Measurements from ENCODE around the gene PTPN3.
A peak's percentile ranks its signal among the peaks of the same experiment; 100 is the strongest.

Gene PTPN3

DNA sequence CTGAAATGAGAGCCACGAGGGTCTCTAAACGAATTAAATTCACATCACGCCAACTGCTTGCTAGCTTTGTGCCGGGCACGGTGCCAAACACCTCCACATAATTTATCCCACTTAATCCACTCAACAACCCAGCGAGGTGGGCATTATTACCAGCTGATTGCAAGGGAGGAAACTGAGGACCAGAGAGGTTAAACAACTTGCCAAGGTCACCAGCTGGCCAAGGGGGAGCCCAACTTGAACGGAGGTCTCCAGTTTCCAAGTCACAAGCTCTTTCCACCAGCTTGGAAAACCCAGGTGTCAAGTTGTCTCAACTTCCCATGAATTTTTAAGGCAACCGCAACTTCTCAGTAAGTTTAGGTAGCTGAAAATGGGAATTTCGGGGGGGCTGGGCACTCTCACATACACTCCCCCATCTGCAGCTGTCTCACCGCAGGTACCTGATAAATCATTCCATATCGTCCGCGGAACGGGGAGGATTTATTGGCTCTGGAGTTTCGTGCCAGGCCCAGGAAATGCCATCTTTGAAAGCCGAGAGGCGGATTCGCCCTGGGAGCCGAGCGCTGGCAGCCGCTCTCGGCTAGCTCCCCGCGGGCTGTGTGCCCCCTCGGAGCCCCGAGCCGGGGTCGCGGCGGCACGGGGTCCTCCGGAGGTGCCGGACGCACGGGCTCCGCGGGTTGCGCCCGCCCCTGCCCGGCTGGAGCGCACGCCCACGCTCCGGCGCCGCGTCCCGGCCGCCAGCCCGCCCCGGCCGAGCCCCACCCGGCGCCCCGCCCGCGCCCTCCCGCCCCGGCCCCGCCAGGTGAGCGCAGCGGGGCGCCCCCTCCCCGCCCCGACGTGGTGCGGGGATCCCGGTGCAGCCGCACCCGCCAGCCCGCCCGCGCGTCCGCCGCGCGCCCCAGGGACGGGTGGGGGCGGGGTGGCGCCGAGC lies 617 bp downstream of the PTPN3 start:
- ChIA-PET CTCF (interaction anchor here (0.7 to 2.7 kb wide), 2 partner anchors 45 to 57 kb away, joined by 3 to 10 read pairs; no protein-coding TSS in a partner anchor), POLR2A (ENCODE audit: low non-redundant PET) (no interaction called here)
- peak; percentile 81 for DNase-seq (ENCODE audit: low spot score)
- no peak for TF ChIP-seq CTCF (conservative IDR thresholded peaks at IDR 0.05; ENCODE audit: low read depth)
- peak overlapping the region; percentile 79 for H3K27ac ChIP-seq

- H3K27ac ChIP-seq = peak overlapping the region; percentile 79
- POLR2A ChIA-PET (ENCODE audit: low non-redundant PET) = no interaction called here
- CTCF ChIA-PET = interaction anchor here (0.7 to 2.7 kb wide), 2 partner anchors 44 to 56 kb away, joined by 3 to 10 read pairs; no protein-coding TSS in a partner anchor
- TF ChIP-seq CTCF (conservative IDR thresholded peaks at IDR 0.05; ENCODE audit: low read depth) = no peak
- no peak for DNase-seq (ENCODE audit: low spot score)
Observed at GRCh38 chr9:109496841-109497225, 1.3 kb downstream of the PTPN3 start.

- no peak overlapping the region for H3K27ac ChIP-seq
- no peak for DNase-seq (ENCODE audit: low spot score)
- ChIA-PET POLR2A (ENCODE audit: low non-redundant PET) (no interaction called here), CTCF (interaction anchor here (0.7 to 0.8 kb wide), 2 partner anchors 26 to 58 kb away, joined by 3 read pairs; no protein-coding TSS in a partner anchor)
- no peak for TF ChIP-seq CTCF (conservative IDR thresholded peaks at IDR 0.05; ENCODE audit: low read depth)
Observed at GRCh38 chr9:109496218-109496617, 1.9 kb downstream of the PTPN3 start.

- H3K27ac ChIP-seq = no peak overlapping the region
- TF ChIP-seq CTCF (conservative IDR thresholded peaks at IDR 0.05; ENCODE audit: low read depth) = no peak
- DNase-seq (ENCODE audit: low spot score) = no peak
- ChIA-PET POLR2A (ENCODE audit: low non-redundant PET) (no interaction called here), CTCF (no interaction called here)
Observed at GRCh38 chr9:109493648-109494047, 4.5 kb downstream of the PTPN3 start.

GRCh38 chr9:109491590-109491989 lies 6.5 kb downstream of the PTPN3 start:
- ChIA-PET POLR2A (ENCODE audit: low non-redundant PET) (no interaction called here), CTCF (no interaction called here)
- DNase-seq (ENCODE audit: low spot score) = no peak

More at GRCh38 chr9:109491590-109491989, 6.5 kb downstream of the PTPN3 start:
- peak overlapping the region; percentile 1; the same call in 1 of the 2 replicates for H3K27ac ChIP-seq
- no peak for TF ChIP-seq CTCF (conservative IDR thresholded peaks at IDR 0.05; ENCODE audit: low read depth)

Measured in RWPE1 (cell line).